ENCODE data around the gene SRSF12.
A peak's percentile ranks its signal among the peaks of the same experiment; 100 is the strongest.
"Not testable (repeated sequence)": the region's sequence is repeated elsewhere in the genome, so short reads cannot be mapped to it uniquely, and the experiment has no call there.

SRSF12 gene

DNA sequence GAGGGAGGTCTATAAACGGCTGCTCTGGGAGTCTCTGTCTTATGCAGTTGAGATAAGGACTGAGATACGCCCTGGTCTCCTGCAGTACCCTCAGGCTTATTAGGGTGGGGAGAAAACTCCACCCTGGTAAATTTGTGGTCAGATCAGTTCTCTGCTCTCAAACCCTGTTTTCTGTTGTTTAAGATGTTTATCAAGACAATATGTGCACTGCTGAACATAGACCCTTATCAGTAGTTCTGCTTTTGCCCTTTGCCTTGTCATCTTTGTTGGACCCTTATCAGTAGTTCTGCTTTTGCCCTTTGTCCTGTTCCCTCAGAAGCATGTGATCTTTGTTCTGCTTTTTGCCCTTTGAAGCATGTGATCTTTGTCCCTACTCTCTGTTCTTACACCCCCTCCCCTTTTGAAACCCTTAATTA is 10.4 kb upstream of the SRSF12 start:
- not testable (repeated sequence) for DNase-seq

DNA sequence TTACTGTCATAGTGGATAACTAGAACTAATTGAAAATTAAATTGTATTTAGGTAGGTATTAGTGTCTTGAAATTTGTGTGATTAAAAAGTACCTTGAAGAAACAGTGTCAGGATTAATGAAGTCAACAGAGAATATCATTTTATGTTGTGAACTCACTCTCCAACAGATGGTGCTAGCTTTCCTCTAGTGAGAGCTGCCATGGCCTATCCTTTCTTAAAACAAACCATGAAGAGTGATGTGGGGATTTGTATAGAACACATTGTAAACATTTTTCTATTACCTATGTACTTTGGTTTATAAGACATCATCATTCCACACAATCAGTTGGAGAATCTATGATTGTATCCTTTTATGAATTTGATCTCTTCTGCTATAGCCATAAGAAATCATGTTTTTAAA is 4.8 kb upstream of the SRSF12 start:
- DNase-seq = no peak

DNA sequence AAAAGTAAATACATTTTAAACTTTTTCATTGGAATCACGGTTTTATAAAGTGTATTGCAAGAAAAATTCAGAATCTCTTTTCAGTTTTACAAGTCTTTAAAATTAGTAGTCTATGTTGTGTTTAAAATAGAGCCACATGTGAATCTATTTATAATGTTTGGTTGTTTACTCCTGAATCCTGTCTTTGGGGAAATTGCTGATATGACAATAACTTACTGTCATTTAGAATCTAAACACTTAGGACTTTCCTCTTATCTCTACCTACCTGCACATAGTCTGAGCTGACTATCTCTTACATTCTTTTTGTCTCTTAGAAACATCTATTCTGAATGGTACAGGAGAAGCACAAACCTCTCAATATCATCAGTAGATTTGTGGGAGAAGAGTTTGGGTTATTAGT is 4.1 kb upstream of the SRSF12 start:
- no peak for DNase-seq

DNA sequence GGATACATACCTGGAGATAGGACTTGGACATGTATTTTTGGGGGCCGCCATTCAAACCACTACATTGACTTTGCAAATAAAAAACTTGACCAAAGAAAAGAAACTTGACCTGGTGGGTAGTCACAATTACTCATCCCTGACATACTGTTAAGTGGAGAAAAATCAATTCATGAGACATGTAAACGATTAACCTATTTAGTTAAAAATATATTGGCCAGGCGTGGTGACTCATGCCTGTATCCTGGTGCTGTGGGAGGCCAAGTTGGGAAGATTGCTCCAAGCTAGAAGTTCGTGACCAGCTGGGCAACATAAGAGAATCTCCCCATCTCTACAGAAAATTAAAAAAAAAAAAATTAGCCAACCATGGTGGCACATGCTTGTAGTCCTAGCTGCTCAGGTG is 2.5 kb upstream of the SRSF12 start:
- DNase-seq = no peak

DNA sequence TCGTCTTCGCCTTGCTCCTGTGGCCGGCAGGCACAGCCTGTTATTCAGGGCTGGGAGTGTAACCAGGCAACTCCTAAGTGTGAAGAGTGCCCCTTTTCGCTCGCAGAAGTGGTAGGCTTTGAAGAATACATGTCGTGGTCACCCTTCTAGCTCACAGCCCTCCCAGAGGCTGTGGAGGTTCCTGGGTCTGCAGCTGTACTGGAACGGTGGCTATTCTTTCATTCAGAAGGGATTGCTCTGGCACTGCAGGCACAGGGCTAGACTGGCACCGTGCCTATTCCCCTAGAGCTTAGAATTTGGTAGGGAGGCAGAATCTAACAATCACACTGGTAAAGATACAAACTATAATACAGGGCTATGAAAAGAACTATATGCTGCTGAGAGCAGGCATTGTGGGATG is 1.1 kb upstream of the SRSF12 start:
- DNase-seq = no peak

DNA sequence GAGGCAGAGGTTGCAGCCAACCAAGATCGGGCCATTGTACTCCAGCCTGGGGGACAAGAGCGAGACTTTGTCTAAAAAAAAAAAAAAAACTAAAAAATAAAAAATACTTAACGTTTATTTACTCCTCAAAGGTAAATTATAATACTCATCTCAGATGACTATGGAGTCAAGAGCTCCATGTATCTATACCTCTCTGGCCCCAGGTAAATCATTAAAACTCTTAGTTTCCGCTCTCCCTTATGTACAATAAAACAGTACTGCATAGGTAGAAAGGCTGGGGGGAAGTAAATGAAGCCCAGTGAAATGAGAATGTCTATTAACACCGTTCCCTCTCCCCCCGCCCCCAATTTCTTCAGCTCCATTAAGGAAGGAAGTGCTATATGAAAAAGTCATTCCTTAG is 1.2 kb downstream of the SRSF12 start:
- no peak for DNase-seq

DNA sequence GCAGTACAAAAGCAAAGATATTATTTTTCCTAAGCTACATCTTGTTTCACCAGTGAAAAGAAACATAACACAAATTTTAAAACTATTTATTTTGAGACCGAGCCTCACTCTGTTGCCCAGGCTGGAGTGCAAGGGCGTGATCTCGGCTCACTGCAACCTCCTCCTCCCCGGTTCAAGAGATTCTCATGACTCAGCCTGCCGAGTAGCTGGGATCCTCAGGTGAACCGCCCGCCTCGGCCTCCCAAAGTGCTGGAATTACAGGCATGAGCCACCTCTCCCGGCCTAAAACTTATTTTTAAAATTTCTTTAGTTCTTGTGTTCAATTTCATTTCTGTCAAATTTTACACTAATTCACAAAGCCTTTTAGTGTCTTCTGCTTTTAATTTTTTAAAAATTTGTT is 5.9 kb downstream of the SRSF12 start:
- DNase-seq = no peak

DNA sequence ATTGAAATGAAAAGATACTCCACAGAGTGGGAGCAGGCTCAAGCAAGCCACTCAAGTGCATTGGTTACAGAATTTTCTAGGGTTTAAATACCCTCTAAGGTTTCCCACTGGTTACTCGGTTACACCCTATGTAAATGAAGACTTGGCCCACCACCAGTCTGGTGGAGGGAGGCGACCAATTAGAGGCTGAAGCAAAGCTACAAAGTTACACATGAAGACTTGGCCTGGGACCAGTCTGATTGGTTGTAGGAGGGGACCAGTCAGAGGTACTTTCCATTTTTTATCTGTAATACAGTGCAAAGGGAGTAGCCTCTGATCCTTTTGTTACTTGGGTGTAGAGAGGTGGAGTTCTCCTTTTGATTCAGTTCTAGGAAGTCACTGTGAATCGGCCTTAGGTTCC is 7.6 kb downstream of the SRSF12 start:
- DNase-seq = no peak

DNA sequence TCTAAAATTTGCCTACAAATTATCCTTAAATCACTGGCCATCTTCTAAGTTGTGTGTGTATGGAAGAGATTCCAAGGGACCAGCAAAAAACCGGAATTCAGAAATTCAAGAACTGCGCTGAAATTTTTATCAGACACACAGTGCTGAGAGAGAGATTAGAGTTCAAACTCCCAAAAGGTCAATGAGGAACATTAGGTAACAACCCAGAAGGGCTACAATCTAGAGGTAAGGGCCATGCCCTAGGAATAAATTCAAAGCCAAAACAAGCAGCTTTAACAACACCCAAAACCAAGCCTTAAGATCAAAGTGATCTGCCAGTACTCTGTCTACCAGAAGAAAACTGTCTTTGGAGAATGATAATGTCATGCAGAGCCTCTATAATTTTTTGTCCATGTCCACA is 17.8 kb downstream of the SRSF12 start:
- no peak for DNase-seq

DNA sequence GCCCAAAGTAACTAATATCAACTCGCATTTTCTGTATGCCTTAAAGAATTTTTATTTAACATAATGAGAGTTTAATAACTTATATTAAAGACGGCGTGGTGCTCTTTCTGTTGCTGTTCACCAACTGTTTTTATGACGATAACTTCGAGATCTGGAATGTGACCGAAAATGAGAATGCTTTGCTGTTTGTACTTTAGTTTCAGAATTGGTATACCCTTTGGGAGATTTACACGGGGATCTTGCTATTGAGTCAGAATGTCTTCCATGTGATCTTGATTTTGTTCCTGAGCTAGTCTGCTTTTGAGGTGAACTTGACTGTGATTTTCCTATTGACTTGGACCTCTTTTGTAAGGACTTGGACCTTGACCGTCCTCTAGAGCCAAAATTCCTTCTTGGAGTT is 19.4 kb downstream of the SRSF12 start:
- DNase-seq = no peak

DNA sequence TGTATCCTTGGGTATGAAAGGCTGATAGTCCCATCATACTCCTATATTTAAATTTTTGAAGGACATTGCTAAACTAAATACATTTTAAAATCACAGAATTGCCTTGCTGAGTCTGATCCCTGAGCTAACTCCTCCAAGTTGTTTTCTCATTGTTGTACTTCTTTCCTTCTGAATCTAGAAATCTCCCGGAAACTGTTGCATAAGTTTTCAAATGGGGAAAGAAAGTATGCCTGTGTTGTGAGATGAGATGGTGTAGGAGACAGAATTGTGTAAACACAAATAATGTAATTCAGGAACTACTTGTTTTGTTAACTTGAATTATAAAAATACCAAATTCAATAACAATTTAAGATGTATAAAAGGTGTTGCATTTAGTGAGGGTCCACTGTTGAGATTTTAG is 30.0 kb downstream of the SRSF12 start:
- no peak for DNase-seq

DNA sequence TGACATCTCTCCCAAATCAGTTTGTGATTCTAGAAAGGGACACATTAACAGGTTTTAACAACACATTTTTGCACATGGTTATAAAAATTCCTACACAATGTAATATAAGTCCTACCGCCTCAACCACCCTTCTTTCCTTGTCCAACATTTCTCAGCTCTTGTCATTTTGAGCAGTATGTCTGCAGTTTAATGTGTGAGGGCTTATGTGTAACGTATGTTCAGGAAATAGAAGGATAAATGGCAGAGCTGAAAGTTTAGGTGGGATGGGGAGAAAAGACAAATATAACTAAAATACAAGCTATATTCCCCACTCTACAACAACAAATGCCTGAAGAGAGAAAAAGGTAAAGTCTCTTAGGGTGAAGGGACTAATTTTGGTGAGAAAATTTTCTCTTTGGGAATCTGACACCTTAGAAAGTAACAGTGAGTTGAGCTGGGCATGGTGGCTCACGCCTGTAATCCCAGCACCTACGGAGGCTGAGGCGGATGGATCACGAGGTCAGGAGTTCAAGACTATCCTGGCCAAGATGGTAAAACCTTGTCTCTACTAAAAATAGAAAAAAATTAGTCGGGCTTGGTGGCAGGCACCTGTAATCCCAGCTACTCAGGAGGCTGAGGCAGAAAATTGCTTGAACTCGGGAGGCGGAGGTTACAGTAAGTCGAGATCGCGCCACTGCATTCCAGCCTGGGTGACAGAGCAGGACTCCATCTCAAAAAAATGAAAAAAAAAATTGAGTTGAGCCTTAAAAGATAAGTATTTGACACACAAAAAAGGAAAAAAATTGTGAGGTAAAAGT is 32.3 kb downstream of the SRSF12 start:
- DNase-seq = no peak

DNA sequence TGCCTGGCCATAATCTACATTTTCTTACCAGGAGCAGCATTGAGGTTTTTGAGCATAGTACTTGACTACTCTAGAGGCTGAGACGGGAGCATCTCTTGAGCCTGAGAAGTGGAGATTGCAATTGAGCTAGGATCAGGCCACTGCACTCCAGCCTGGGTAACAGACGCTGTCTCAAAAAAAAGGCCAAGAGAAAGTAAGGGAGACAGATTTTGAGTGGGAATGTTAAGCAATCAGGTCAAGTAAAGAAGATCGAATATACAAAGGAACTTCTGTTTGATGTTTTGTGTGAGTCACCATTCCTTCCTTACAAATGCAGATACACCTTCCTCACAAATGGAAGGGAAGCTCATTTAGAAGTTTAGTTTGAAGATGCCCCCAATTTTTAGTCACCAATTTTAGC is 32.9 kb downstream of the SRSF12 start:
- DNase-seq = no peak

DNA sequence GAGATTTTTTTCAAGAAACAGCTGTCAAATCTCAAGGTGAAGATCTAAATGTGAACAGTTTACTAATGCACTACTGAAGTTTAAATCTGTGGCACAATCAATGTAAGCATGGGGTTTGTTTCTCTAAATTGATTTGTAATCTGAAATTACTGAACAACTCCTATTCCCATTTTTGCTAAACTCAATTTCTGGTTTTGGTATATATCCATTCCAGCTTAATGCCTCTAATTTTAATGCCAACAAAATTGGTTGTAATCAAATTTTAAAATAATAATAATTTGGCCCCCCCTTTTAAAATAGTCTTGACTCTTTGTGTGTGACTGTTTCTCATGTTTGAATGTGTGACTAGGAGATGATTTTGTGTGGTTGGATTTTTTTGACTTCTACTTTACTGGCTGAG is 33.3 kb downstream of the SRSF12 start:
- no peak for DNase-seq

DNA sequence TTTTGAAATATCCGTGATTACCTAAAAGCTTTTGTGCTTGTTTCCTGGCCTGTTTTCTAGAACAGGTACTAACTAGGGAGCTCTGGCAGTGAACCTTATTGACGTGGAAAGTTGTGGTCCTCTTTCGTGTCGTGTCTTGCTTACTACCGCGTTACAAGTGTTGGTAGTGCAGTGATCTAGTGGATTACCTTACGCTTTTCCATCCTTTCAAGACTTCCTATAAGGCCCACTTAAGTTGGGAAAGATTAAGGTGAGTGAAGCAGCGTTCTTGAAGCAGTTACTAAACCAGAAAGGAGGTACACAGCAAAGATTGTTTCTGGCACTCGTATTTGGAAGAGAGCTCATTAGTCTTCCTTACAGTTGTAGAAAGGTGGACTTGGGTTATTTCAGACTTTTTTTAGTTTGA is 35.4 kb downstream of the SRSF12 start:
- no peak for DNase-seq

DNA sequence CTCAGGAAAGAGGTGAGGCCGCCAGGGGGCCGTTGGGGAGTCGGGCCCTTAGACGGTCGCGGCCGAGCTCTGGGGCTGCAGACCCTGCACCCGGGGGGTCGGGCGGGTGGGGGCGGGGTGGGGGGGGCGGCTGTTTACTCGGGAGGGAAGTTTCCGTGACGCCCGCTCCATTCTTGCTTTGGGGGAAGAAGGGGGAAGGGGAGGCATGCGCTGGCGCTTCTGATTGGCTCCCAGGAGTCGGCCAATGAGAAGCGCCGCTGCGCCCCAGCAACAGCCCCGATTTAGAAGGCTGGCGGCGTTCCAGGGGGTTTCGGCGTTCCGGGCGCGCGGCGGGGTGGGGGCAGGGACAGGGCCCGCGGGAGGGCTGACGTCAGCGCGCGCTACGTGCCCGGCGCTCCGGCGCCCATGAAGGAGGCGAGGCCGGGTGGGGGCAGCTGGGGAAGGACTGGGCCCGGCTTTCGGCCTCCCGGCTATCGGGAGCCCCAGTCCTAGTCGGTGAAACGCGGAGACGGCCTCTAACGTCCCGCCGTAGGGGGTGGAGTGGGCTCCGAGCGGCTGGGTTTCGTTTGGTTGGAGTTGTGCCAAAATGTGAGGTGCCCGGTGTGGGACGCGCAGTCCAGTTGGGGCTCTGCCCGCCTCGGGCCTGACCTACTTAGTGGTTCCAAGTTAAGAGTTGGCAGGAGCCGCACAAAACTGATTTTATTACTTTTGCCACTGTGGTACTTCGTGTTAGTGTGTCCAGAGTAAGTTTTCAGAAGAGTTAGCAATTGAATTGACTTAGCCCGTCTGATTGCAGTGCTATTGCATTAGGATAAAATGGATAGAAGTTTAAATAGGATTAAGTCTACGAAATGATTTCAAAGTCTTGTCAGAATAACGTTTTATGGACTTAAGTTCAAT is 36.2 kb downstream of the SRSF12 start:
- peak; percentile 98 for DNase-seq

DNA sequence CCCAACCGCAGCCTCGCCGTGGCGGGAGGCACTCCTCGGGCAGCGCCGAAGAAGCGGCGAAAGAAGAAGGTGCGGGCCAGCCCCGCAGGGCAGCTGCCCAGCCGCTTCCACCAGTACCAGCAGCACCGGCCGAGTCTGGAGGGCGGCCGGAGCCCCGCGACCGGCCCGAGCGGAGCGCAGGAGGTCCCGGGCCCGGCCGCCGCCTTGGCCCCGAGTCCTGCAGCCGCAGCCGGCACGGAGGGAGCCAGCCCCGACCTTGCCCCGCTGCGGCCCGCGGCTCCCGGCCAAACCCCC is 36.8 kb downstream of the SRSF12 start:
- DNase-seq = no peak

DNA sequence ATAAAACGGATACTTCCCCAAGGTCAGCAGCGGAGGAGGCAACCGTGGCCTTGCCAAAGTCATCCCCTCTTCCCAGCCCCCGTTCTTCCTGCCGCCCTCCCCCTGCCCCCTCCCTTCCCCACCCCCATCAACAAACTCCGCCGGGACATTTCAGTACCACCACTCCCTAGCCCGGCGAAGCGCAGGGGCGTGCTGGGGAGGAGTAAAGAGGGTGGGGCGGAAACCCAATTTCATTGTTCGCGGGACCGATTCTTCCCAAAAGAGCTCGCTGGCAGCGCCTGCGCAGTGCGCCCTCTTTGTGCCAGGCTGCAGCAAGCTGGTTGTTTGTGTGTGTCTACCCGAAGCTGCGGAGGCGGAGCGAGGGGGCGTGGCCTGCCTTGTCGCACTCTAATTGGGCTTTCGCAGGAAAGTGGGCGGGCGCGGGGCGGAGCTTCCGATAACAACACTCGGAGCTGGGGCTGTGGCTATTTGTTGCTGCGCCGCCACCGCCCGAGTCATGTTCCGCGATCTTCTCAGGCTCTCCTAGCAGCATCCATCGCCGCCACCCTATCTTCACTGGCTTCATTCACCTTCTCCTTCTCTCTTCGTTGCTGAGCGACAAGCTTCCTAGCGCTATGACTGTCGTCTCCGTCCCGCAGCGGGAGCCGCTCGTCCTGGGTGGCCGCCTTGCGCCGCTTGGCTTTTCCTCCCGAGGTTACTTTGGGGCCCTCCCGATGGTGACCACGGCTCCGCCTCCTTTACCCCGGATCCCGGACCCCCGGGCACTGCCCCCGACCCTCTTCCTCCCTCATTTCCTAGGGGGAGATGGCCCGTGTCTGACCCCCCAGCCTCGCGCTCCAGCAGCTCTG is 37.4 kb downstream of the SRSF12 start, which contains the start of gene PNRC1:
Gene PNRC1, plus strand, starts transcription at position 471 of the 848 bp plus-strand sequence. Its CDS starts 144 bp downstream, at position 615.
- peak; percentile 100 for DNase-seq

DNA sequence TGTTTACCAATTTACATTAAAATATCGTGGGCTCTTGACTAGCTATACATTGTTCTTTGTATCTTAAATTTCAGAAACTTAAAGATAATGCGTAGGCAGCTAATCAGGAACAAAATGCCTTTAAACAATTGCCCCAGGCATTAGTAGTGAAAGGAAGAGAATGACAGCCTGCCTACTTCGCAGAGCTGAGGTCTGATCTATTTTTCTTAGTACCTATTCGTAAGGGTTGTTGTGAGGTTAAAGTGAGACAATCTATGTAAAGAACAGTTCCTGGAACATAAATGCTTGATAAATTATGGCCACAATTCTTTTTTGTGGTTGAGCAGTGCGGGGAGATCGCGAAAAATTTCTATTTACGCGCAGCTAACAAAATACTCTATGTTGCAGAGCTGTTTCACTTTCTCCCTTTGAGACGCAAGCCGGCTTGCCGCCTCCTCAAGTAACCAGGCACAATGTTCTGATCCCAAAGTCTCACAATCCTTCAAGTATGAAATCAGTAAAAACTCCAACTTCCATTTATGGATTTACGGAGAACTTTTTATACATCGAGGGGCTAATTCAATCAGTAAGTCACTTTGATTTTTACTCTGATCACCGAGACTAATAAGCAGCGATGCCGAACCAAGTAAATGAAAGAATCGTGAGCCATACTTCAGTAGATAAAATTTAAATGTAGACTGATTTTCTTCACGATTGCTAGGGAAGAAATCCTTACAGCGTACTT is 38.2 kb downstream of the SRSF12 start:
- peak; percentile 45 to 57 for DNase-seq

DNA sequence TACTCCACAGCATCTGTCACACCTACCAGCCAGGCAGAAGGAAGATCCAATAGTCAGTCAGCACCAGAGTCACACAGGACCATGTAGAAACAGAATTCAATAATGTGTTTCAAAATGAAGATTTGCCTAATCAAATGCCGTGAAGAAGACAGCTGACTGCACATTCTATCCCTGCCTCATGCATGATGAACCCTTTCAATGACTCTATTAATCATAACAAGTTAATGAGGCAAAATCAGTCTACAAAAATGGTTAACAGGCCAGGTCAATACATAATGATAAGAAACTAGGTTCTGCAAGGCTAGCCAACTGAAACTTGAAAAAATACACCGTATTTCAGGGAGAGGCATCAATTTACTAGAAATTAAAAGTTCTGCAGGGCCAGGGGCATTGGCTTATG is 44.0 kb downstream of the SRSF12 start:
- no peak for DNase-seq

DNA sequence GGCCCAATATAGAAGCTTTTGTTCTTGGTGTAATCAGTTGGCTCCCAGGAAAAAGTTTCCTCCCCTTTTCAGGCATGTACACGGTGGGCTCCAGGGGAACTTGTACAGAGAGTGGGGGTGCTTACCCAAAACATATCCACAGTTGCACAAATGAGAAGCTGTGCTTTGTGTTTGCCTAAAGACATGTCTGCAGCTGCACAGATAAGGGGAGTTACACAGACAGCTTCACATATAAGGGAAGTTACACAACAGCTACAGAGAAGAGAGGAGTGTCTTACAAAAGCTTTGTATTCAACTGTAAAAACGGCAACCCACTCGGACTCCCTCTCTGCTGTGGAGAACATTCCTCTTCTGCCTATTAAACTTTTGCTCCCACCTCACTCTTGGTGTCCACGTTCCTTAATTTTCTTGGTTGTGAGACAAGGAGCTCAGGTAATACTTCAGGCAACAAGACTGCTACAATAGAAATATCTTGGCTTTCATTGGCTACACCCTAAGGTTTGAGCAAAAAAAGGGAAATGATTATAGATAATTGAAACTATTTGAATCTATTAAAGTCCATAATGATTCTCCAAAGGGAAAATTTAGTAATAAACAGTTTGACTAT is 44.8 kb downstream of the SRSF12 start:
- no peak for DNase-seq

DNA sequence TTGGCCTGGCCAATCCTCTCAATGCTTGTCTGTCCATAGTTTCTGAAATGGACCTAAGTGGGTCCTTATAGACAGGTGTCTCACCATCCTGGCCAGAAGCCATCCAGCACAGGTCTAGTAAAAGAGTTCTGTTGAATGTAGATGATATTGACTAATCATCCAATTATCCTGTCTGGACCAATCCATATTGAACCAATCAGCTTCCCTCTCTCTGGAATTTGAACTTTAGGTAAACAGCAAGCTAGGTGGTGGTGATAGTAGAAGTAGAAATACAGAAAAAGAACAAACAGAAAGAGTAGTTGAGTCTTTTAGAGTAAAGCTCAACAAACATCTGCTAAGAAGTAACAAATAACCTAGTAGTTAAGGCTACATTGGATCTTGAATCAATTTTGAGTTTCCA is 46.8 kb downstream of the SRSF12 start:
- no peak for DNase-seq
